Measurements from ENCODE around the gene FBXW9.
A peak's percentile ranks its signal among the peaks of the same experiment; 100 is the strongest.
"Not testable (repeated sequence)": the region's sequence is repeated elsewhere in the genome, so short reads cannot be mapped to it uniquely, and the experiment has no call there.

Gene FBXW9

DNA sequence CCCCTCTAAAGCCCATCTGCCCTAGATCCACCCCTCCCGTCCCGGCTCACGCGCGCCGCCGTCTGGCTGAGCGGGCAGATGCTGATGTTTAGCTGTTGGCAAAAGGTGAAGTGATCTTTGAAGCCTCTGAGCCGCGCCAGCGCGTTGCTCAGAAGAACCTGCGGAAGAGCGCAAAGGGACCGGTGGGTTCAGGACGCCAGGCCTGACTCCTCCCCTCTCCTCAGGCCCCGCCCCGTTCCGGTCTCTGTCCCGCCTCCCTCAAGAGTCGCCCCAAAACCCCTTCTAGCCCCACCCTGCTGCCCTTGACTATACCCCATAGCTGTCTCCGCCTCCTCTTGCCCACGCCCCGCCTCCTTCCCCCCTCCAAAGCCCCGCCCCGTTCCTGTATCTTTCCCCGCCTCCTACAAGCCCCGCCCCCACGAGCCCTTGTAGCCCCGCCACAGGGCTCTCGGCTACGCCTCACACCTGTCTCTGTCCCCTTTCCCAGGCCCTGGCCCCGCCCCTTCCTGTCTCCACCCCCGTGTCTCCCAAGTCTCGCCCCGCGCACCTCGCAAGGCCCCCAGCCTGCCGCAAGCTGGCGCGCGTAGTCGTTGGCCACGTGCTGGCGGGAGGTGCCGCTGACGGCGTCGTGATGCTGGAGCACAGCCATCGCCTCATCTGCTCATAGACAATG lies 39.4 kb downstream of the FBXW9 start:
- no peak for DNase-seq (ENCODE audit: low read depth in 2 of 2, low spot score in 1 of 2)

DNA sequence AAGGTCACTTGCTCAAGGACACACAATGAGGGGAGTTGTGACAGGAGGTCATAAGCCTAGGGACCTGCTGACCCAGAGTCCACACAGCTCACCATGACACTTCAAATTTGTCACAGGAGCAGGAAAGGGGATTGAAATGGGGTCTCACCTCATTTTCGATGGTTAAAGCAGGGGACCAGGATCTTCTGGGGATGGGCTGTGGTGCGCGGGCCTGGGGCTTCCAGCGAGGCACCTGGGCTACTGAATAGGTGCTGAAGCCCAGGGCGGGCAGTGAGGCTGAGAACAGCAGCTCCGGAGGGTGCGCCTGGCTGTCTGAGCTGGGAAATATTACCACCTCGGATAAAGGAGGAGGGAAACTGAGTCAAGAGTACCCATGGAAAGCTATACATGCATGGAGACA lies 40.9 kb downstream of the FBXW9 start:
- DNase-seq (ENCODE audit: low read depth in 2 of 2, low spot score in 1 of 2): no peak

DNA sequence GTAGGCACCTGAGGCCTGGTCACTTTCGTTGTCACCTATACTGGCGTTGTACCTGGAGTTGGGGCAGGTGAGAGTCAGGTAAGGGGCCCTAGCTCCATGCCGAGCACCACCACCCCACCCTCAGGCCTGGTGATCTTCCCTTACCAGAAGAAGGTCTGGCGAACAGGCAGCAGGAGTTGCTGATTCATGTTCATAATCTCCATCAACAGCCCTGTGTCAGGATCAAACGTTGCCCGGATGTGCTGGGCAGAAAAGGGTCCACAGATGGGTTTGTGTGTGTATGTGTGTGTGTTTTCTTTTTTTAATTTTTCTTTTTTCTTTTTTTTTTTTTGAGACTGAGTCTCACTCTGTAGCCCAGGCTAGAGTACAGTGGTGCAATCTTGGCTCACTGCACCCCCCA lies 44.2 kb downstream of the FBXW9 start:
- DNase-seq (ENCODE audit: low read depth in 2 of 2, low spot score in 1 of 2): no peak

DNA sequence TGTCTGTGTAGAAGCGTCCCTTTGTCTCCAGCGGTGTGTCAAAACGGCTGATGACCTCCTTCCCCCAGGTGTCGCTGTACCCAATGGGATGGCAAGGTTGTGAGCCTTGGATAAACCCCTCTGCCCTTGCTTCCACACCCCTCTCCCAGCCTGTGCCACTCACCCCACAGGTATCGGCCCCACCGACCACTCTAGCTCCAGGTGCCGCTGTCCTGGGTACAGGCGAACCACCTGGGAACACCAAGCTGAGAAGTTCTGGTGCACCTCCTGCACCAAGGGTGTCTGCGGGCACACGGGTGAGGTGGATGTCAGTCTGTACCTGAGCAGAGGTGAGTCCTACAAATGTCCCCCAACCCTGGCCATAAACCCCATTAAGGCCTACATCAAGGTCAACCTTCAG lies 46.5 kb downstream of the FBXW9 start:
- no peak for DNase-seq (ENCODE audit: low read depth in 2 of 2, low spot score in 1 of 2)

DNA sequence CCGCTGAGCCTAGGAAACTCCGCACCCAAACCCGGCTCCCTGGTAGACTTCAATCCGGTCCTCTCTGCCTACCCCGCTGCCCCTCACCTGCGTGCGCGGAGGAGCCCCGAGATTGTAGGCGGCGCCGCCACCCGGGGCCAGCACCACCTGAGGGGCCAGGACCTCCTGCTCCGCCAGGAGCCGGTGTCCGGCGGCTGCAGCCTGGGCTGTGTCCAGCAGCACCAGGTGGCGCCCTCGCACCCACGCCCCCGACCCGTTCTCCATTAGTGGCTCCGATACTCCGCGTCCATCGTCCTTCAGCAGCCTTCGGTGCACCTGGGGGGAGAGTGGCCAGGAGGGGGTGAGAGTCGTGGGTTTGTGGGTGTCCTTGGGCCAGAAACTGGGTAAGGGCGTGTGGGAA lies 48.3 kb downstream of the FBXW9 start:
- DNase-seq (ENCODE audit: low read depth in 2 of 2, low spot score in 1 of 2): no peak

DNA sequence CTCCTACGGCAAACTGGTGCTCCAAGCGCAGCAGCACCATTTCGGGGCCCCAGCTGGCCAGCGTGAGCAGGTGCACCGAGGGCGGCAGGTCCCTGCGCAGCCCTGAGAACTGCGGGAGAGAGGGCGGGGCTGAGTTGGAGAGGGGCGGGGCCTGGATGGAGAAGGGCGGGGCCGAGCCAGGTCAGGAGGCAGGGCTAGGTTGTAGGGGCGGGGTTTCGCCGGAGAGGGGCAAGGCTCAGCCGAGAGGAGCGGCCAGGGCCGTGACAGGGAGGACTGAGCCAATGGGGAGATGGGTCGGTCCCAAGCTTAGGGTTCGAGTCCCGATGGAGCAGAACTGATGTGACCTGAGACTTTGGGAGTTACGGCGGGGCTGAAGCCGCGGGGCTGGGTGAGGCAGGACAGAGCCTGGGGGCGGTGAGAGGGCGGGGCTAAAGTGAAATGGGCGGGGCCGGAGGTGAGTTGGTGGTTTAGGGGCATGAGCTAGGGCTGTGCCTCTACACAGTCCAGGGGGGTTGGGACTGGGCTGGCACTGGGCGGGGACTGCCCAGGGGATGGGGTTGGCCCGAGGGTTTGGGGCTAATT lies 48.9 kb downstream of the FBXW9 start:
- DNase-seq (ENCODE audit: low read depth in 2 of 2, low spot score in 1 of 2): no peak

DNA sequence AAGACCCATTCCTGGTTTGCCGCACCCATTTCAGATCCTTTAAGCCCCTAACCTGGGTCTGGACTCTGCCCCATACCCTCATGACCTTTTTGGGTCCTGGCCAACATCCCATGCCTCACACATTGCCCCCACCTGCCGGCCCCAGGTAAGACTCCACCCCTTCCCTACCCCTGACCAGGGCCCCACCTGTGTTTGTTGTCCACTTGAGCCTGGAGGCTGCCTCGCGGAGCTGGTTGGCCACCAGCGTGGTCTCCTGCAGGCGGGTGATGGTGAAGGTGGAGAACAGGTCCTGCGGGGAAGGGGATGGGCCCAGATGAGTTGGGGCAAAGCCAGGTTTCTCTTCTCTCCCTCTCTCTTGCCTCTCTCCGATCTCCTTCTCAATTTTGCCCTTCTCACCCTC lies 49.4 kb downstream of the FBXW9 start:
- no peak for DNase-seq (ENCODE audit: low read depth in 2 of 2, low spot score in 1 of 2)

DNA sequence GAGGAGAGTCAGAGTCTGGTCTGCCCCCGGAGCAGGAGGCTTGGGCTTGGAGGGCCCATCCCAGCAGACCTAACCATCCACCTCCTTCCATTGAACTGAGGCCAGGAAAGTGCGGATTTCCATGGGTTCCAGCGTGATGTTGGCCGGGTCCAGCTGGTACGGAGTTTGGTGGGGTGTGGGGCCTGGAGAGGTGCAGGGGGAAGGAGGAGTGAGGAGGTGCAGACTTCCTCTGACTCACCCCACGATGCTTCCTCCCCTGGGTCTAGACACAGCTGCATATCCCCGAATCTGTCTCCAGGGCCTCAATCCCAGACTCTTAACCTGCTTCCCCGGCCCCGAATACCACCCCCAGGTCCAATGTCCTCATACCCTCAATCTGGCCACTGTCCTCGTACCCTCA lies 49.9 kb downstream of the FBXW9 start:
- DNase-seq (ENCODE audit: low read depth in 2 of 2, low spot score in 1 of 2): no peak

DNA sequence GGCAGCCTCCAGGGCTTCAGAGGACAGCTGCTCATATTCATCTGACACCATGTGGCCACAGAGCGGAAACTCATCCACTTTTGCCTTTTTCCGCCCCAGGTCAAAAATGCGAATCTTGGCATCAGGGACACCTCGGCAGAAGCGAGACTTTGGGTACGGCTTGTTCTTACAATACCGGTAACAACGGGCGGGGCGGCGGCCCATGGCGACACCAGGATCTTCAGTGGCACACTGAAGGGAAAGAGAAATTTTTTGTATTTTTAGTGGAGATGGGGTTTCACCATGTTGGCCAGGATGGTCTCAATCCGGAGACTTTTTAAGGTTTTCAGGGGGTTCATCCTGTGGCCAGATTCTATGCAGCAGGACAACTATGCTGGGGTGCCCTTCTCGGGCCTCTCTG lies 52.7 kb downstream of the FBXW9 start:
- not testable (repeated sequence) for DNase-seq (ENCODE audit: low read depth in 2 of 2, low spot score in 1 of 2)

DNA sequence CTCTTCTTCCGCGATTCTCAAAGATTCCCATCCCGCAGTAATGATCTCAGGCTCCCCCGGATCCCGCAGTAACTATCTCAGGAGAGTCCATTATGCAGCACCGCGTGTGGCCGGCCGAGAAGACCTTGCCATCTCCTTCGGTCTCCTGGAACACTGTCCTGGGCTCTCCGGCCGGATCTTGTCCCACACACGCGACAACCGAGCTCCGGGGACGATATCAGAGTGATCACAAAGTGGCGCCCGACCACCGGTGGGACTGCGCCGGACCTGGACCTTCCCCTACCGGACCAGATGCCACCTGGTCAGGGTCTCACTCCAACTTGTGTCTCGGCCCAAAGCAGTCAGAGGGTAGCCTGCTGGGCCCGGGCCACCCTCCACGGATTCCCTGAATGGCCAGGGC lies 53.9 kb downstream of the FBXW9 start:
- DNase-seq (ENCODE audit: low read depth in 2 of 2, low spot score in 1 of 2): no peak

DNA sequence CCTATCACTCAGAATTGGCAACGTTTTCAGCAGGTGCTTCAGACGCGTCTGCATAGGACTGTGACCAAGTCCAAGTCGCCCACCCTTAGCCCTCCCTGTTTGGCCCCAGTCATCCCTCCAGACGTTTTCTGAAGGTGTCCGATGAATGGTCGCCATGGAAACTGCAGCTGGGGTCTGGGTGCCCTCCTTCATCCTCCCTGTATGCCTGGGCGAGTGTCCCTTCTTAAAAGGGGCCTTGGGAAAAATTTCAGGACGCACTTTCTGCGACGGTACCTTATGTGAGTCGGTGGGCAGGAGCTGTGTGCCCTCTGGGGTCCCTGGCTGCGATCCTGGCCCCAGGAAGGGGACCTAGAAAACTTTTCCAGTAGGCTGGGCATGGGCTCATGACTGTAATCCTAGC lies 55.0 kb downstream of the FBXW9 start:
- DNase-seq (ENCODE audit: low read depth in 2 of 2, low spot score in 1 of 2): no peak

DNA sequence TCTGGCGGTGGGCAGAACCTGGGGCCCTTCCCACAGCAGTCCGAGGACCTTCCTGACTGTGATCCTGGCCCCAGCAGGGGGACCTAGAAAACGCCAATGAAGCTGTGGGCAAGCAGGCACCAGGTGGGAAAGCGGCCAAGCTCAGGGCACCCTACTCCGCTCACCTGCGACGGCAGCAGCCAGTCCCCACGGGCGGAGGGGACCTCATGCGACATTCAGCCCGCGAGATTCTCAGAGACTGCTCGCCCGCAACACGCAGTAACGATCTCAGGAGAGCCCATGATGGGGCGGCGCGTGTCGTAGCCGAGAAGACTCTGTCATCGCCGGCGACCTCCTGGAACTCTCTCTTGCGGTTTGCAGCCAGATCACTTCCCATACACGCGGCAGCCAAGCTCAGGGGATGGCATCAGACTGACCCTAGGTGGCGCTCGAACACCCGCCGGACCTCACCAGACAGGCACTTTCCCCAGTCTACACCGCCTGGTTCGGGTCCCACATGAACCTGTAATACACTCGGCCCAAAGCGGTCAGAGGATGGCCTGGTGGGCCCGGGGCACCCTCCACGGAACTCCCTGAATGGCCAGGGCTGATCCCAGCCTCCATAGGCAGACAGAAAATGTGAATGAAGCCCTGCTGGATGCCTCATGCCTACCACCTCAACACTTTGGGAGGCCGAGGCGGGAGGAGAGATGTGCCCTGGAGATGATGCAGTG lies 56.4 kb downstream of the FBXW9 start:
- peak; percentile 64 to 75 for DNase-seq (ENCODE audit: low read depth in 2 of 2, low spot score in 1 of 2)

Data from stimulated activated CD8-positive, alpha-beta memory T cell treated with anti-CD3 and anti-CD28 coated beads, Interleukin-4, amount 100 ng/mL, for 4 hours (primary cell).